Stimulated activated CD4-positive, alpha-beta T cell treated with anti-CD3 and anti-CD28 coated beads, Interleukin-4, amount 100 ng/mL, for 4 hours (primary cell): ENCODE data around the gene P2RX7.

Experiments
- DNase-seq, 2 experiments: peaks; one replicate each; pipeline ENCODE4 v3.0.0-alpha.2; 2020

The P2RX7 gene

DNA sequence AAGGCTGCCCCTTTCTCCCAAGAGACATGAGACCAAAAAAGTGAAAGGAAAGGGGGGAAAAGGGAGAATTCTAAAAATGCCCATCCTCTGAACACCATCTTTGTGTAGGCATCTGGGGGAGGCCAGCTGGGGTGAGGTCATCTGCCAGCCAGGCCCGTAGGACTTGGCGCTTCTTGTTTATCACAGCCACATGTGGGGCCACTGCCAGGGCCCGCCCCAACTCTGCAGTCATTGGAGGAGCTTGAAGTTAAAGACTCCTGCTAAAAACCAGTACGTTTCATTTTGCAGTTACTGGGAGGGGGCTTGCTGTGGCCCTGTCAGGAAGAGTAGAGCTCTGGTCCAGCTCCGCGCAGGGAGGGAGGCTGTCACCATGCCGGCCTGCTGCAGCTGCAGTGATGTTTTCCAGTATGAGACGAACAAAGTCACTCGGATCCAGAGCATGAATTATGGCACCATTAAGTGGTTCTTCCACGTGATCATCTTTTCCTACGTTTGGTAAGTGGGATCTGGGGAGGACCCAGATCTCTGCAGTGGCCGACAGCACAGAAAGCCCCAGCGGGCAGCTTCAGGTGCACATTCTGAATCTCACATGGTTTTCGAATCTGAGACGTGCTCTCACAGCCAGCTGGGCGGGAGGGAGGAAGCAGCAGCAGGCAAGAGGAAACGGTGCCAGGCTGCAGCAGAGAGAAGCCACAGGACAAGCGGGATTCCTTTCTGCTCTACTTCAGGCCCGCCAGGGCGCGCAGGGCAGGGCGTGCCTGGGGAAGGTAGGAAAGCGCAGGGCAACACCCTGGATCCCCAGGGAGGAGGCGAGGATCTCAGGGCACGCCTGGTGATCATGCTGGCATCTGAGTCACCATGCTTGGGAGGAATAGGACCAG is at the start of gene P2RX7:
P2RX7 (plus strand) TSS at position 276 of the 881 bp plus-strand sequence; CDS start at position 371, 95 bp downstream.
- peak; percentile 34 to 35 for DNase-seq

GRCh38 chr12:121084229-121084628 is 48.4 kb upstream of the P2RX7 start:
- no peak for DNase-seq

GRCh38 chr12:121085069-121085468 is 47.6 kb upstream of the P2RX7 start:
- DNase-seq: no peak

DNA sequence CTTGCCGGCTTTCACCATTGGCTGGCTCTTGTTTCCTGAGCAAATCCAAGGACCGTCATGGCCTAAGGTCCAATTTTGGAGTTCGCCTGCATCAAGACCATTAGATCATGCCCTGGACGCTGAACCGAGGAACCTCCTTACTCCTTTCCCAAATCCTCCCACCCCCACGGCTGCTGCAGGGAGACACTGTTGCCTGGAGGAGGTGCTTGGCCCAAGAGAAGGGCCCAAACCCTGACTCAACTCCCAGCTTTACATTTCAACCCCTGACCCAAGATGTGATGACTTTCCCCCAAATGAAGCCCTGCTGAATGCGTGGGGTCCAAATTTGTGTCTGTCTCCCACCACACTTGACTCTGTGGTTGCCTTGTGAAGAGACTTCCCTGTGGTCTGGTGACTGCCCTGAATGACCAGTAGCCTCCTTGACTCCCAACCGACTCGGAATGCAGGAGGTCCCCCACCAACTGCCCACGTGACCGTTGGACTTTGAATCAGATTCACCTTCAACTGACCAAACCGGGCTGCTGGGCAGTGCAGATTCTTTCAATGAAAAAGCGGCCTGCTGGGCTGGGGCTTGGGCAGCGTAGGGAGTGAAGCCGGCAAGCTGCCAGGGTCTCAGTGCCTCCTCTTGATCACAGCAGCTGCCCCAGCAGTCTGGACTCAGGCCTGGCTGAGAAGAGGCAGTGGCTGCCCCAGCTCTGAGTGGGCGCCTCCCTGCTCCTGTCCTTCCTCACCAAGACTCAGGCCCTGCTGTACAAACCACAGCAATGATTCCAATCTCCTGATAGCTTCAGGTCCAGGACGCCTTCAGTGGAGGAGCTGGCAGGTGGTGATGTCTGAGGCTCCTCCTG is 46.9 kb upstream of the P2RX7 start:
- DNase-seq: no peak

DNA sequence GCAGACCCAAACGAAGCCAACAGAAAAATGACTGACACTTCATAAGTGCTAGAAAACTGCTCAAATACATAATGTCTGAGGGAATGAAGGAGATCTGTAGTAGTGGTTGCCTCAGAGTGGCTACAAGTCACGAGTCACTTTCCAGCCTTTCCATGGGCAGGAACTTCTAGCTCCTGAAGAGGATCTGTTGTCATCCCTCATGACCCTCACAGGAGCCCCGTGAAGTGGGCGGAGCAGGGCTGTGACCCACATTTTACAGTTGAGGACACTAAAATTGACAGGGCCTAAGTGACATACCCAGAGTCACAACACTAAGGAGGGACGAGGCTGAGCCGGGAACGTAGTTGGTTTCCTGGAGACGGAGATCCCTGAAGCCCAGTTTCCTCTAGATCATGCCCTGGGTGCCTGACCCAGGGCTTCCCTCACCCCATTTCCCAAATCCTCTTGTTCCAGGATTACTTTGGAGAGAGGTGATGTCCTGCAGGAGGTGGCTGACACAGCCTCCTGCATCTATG is 45.8 kb upstream of the P2RX7 start:
- no peak for DNase-seq

DNA sequence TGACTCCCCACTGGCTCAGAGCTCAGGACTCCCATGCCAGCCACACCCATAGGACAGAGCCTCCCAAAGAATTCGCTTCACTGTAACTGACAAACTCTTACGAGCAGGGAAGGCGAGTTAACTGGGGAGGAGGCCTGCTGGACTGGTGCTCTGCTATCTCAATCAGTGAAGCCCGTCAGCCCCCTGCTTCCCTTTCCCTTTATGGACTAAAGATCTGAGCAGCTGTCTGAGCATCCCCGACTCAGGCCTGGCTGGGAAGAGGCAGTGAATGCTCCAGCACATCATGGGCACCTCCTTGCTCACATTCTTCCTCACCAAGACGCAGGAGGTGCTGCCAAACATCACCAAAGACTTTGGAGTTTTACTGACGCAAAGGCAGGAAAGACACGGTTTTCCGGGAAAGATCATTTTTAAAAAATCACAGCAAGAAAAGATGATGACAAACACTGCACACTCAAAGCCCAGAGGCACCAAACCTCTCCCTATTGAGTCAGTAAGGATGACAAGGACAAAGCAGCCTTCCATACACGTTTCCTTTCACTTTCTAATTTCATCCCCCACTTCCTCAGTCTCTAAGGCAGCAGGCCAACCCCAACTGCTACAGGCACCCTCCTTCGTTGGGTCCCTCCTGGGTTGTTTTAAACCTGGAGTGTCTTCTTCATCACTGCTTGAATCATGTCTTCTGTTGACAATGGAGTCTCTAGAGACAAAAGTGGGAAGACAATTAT is 45.0 kb upstream of the P2RX7 start:
- no peak for DNase-seq

DNA sequence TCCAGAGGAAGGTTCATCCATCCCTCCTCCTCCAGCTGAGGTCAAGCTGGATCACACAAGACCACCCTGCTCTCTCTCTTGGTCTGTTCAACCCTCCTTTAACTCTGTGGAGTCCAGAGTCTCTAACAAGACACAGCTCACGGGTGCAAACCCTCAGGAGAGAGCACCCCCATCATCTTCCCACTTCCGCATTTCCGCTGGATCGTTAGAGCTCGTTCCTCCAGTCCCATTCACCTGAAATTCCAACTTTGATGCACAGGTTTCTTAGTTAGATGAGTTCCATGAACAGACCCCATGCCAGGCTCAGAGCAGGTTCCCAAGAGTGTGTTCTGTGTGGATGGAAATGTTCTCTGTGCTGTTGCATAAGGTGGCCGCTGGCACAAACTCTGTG is 44.5 kb upstream of the P2RX7 start:
- no peak for DNase-seq

DNA sequence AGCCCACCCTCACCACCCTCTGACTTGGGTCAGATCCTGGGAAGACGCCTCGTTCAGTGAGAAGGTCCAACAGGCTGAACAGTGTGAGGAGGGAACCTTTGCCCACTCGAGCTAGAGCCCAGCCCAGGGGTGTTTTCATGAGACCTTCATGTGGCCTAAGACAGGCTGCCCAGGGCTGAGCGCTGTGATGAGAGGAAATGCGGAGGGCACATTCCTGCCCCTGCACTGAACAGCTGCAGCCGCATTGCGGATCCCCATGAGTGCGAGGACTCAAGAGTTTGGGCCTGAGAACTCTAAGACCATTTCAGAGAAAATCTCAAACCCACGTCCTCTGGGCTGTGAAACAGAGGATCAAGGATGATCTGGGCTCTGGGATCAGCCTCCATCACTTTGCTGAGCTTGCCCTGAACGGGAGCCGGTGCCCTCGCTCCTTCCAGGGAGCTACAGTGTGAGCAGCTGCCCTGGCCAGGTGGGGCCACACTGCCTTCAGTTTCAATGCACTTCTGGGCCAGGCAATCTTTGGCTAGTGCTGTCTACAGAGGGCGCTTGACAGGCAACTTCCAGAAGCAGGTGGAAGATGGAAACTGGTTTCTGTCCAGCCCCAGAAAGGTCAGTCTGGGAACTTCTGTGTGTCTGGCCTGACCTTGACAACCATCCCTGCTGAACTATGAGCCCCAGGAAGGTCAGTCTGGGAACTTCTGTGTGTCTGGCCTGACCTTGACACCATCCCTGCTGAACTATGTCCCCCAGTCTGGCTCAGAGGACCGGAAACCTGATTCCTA is 43.5 kb upstream of the P2RX7 start:
- no peak for DNase-seq

DNA sequence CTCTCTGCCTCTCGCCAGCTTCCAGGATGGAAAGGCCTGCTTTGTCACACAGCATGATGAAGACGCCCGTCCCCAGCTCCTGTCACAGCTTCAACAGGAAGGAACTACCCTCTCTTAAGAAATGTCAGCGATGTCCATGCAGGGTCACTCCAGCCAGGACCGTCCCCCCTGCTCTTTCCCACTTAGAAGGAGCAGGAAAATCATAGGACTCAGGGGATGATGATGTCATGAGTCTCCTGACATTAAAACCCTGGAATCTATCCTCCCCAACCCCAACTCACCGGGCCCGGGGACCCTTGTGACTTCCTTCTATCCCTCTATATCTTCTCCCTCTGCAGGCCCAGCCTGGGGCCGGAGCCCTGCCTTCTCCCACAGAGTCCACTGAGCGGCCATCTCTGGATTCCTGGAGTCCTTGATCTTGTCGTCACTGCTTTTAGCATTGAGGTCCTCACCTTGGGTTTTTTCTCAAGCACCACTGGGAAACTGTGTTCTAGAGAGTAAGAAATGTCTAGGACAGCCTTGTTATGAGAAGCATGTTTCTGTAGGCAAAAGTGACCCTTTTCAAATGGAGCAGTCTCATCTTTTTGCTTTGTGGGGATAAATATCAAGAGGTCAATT is 42.8 kb upstream of the P2RX7 start:
- no peak for DNase-seq

DNA sequence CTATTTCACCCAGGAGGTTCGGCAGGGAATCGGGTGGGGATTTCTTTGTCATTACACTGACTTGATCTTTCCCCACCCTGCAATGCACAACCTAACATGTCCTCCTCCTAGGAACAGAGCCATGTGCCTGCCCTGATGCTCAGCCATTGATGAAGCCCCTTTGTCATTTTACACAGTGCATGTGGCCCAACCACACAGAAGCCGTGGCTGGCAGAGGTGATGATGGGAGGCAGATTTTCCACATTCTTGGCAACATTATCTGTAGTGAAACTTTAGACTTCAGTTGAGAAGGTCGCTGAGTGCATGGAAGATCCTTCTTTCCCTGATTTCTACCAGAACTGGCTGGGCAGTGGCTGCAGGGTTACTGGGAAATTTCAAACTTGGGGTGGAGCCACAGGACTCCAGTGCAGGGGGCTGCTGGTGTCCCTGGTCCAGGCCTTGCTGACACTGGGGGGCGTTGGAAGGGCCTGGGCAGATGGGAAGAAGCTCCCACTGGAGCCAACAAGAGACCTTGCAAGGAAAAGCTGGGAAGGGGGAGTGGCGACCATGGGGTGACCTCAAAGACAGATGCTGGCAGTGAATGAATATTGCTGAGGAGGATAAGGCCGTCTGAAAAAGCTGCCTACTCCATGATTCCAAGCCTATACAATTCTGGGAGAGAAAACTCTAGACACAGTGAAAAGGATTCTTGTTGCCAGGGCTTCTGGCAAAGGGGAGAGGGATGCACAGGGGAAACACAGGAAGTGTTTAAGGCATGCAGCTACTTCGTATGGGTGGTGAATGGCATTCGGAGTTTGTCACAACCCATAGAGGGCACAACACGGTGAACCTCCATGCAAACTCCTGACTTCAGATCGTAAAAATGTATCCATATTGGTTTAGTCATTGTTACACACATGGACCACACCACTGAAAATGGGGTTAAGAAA is 41.8 kb upstream of the P2RX7 start:
- no peak for DNase-seq

GRCh38 chr12:121092034-121092433 is 40.6 kb upstream of the P2RX7 start:
- DNase-seq: no peak

DNA sequence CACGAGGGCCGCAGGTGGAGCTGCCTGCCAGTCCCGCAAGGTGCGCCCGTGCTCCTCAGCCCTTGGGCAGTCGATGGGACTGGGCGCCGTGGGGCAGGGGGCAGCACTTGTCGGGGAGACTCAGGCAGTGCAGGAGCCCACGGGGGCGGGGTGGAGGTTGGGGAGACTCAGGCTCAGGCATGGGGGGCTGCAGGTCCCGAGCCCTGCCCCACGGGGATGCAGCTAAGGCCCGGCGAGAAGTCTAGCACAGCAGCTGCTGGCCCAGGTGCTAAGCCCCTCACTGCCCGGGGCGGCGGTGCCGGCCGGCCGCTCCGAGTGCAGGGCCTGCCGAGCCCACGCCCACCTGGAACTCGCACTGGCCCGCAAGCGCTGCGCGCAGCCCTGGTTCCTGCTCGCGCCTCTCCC is 39.2 kb upstream of the P2RX7 start:
- no peak for DNase-seq

- DNase-seq: peak; percentile 75 to 86
Observed at GRCh38 chr12:121095544-121096198, 37.0 kb upstream of the P2RX7 start.

- no peak for DNase-seq
Observed at GRCh38 chr12:121096199-121096798, 36.4 kb upstream of the P2RX7 start.

DNA sequence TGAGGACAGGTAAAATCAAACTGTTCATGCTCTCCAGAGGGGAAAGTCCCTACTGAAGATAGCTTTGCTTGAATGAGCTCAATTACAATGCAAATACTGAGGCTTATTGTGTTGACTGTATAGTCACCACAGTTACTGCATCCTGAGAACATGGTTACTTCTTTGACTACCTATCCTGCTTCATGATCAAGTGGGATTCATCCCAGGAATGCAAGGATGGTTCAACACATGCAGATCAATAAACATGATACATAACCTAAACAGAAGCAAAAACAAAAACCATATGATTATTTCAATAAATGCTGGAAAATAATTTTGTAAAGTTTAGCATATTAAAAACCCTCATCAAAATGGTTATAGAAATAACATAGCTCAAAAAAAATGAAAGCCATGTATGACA is 32.9 kb upstream of the P2RX7 start:
- no peak for DNase-seq

DNA sequence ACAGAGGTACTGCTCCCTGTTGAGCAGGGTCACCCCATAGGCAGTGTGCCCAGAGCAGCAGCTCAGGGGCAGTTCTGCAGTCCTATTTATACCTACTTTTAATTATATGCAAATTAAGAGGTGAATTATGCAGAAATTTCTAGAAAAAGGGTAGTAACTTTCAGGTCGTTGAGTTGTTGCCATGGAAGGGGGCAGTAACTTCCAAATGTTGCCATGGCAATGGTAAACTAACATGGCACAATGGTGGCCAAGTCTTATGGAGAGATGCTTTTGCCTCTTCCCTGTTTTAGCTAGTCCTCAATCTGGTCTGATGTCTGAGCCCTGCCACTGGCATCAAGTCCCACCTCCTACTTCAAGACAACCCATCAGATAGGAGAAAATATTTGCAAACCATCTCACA is 30.4 kb upstream of the P2RX7 start:
- DNase-seq: no peak

GRCh38 chr12:121107681-121108080 is 25.0 kb upstream of the P2RX7 start:
- no peak for DNase-seq

DNA sequence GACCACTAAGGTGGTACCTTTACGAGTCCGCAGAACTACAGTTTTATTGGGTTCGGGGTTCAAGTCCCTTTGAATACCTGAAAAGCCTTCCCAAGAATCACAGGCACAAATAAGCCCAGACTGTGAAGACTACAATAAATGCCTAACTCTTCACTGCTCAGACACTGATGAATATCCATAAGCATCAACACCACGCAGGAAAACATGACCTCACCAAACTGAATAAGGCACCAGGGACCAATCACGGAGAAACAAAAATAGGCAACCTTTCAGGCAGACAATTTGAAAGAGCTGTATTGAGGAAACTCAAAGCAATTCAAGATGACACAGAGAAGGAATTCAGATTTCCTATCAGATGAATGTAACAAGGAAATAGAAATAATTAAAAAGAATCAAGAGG is 24.2 kb upstream of the P2RX7 start:
- DNase-seq: no peak

DNA sequence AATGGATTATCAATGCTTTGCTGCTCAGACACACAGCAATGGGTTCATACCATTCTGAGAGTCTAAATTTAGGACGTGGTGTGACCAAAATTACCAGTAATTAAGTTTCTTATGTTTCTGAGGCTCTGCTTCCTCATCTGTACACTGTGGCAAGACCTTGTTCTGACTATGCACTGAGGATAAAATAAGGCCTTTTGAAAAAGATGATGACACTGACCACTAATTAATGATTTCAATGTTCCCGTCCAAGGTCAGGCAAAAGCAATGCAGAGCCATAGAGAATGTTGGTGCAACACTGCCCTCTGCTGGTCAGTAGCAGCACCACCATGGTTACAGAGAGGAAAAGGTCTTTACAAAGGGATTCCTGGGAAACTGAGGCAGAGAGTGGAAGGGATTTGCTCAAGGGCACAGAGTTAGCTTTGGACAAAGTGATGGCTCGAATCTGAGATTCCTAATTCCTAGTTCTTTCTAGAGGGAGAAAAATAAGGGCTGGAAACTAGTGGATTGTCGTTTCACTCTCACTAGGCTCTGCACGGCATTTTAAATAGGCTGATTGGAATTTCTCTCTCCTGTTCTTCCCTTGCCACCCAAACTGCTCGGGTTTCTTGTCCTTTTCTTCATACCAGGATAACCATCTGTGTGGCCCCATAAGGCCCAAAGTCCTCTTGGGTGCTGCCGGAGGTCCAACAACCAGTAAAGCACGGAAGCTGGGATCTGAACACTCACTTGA is 22.3 kb upstream of the P2RX7 start:
- DNase-seq: peak; percentile 51 to 56
